Uterus (tissue), 2 donors: Measurements from ENCODE around the gene BAZ1A.

ENCODE experiments used
- CTCF ChIP-seq, 4 experiments: fragments of 200-600 bp in 2 of 4; fragments of 450-650 bp in 2 of 4; sonication (generic) in 2 of 4; IDR thresholded peaks; one replicate each; pipeline ENCODE4 v1.5.1; 2016 to 2019; ENCODE audit warnings: antibody characterized with exemption in 4 of 4, mild to moderate bottlenecking in 2 of 4, moderate library complexity in 1 of 4
- POLR2A ChIP-seq, 2 donors: fragments of 450-650 bp; IDR thresholded peaks; one replicate each; pipeline ENCODE4 v1.6.1; 2016; ENCODE audit warnings: antibody characterized with exemption in 2 of 2, mild to moderate bottlenecking in 1 of 2, moderate library complexity in 1 of 2

- no peak for TF ChIP-seq POLR2A (IDR thresholded peaks at IDR 0.05)
- peak; percentile 78 to 84 (median 79) for TF ChIP-seq CTCF (IDR thresholded peaks at IDR 0.05)
Observed at GRCh38 chr14:34722723-34723545, 152.2 kb downstream of the BAZ1A start.
